HepG2 (cell line): ENCODE results near the gene CTU1. TPM values are rescaled to one million over a fixed set of nuclear protein-coding genes. Genes with fewer than 3 reads are reported as not detected.

Experiments used
- ATAC-seq: fragments of 200-7000 bp; cut with Tn5 transposase; 3 replicates; pipeline ENCODE4 v1.9.1; 2020; ENCODE audit warnings: mild to moderate bottlenecking, moderate library complexity
- Bru-seq: library from RNA; stranded (reverse); fragments of 400-500 nt; gene quantifications from one replicate; lab custom pipeline; 2021; lab: Mats Ljungman, UMichigan
- BruChase-seq, 2 experiments: library from RNA; stranded (reverse); fragments of 400-500 nt; gene quantifications; one replicate each; lab custom pipeline; 2021; lab: Mats Ljungman, UMichigan
- BruUV-seq: library from RNA; stranded (reverse); fragments of 400-500 nt; replicated peaks from 2 replicates; lab custom pipeline; 2021; lab: Mats Ljungman, UMichigan
- CTCF ChIA-PET: fragments of 300-600 bp; formaldehyde crosslinking; extraction: SDS; loops from one replicate; lab custom pipeline; 2021; ENCODE audit warnings: low total read pairs, inconsistent platforms, low intra/inter-chr PET ratio; lab: Yijun Ruan, JAX
- POLR2A ChIA-PET: fragments of 350-600 bp; sonication (Branson Sonifier 250); formaldehyde crosslinking; loops from one replicate; lab custom pipeline; 2020; ENCODE audit warnings: antibody characterized with exemption, inconsistent platforms; lab: Yijun Ruan, JAX
- DNase-seq: peaks from one replicate; pipeline ENCODE4 v3.0.0-alpha.2; 2015; ENCODE audit warnings: low spot score
- FAIRE-seq: peaks from 3 replicates; lab custom pipeline; 2011; peaks lifted over from hg19 to GRCh38; lab: Jason Lieb, UNC
- H2AFZ ChIP-seq: one replicate; pipeline ENCODE4 v1.6.1; 2011; ENCODE audit warnings: low read length, inconsistent platforms
- H3K27ac ChIP-seq: fragments of 300-600 bp; 3 replicates; pipeline ENCODE4 v1.8.0; 2011; ENCODE audit warnings: mixed run types, mild to moderate bottlenecking, mixed read lengths, low read length, inconsistent platforms; ENCODE audit not compliant: insufficient read depth; ENCODE audit errors: extremely low read length
- H3K27me3 ChIP-seq, 2 experiments: fragments of 200-600 bp in 1 of 2; 2 replicates in 1 of 2; 3 replicates in 1 of 2; pipeline versions ENCODE4 v1.6.0 to v1.8.0; 2011; ENCODE audit warnings: low read length in 2 of 2, mild to moderate bottlenecking in 2 of 2, moderate library complexity in 2 of 2, inconsistent platforms in 1 of 2; ENCODE audit not compliant: insufficient read depth in 2 of 2, control insufficient read depth in 1 of 2
- H3K36me3 ChIP-seq, 2 experiments: fragments of 200-600 bp in 1 of 2; replicated peaks in 1 of 2; 2 replicates in 1 of 2; 3 replicates in 1 of 2; pipeline versions ENCODE4 v1.5.1 to v1.8.0; 2011; ENCODE audit warnings: low read length in 2 of 2, inconsistent platforms in 1 of 2; ENCODE audit not compliant: insufficient read depth in 2 of 2, control insufficient read depth in 1 of 2
- H3K4me1 ChIP-seq: 2 replicates; pipeline ENCODE4 v1.5.1; 2012; ENCODE audit warnings: low read length, inconsistent platforms; ENCODE audit not compliant: insufficient read depth
- H3K4me2 ChIP-seq: 2 replicates; pipeline ENCODE4 v1.6.0; 2011; ENCODE audit warnings: low read depth, low read length, inconsistent platforms
- H3K4me3 ChIP-seq, 3 experiments: fragments of 200-600 bp in 1 of 3; sonication (generic), shearing (Covaris generic) in 1 of 3; replicated peaks in 1 of 3; 2 replicates each; pipeline ENCODE4 v1.5.1; 2011 to 2016; ENCODE audit warnings: low read length in 3 of 3, inconsistent platforms in 2 of 3, low read depth in 2 of 3, mild to moderate bottlenecking in 2 of 3, control low read depth in 1 of 3, mixed read lengths in 1 of 3; ENCODE audit not compliant: insufficient read depth in 1 of 3
- H3K79me2 ChIP-seq: one replicate; pipeline ENCODE4 v1.6.1; 2011; ENCODE audit warnings: low read length, inconsistent platforms; ENCODE audit not compliant: insufficient read depth
- H3K9ac ChIP-seq: 2 replicates; pipeline ENCODE4 v1.6.0; 2011; ENCODE audit warnings: mild to moderate bottlenecking, low read depth, low read length, inconsistent platforms; ENCODE audit not compliant: insufficient read depth
- H3K9me3 ChIP-seq: 2 replicates; pipeline ENCODE4 v1.5.1; 2012; ENCODE audit warnings: mild to moderate bottlenecking, low read length
- H4K20me1 ChIP-seq: 2 replicates; pipeline ENCODE4 v1.6.0; 2011; ENCODE audit warnings: inconsistent platforms, mild to moderate bottlenecking, low read length, moderate library complexity; ENCODE audit not compliant: insufficient read depth
- CENPT ChIP-seq: sonication (generic); formaldehyde crosslinking; IDR thresholded peaks from 2 replicates; pipeline ENCODE4 v1.8.0; 2022; ENCODE audit warnings: low read depth, mild to moderate bottlenecking, moderate library complexity, missing genetic modification reagents
- FOXA3 ChIP-seq: IDR thresholded peaks from 2 replicates; pipeline ENCODE4 v1.6.1; 2016; ENCODE audit warnings: missing genetic modification reagents, missing compliant biosample characterization
- MAF1 ChIP-seq: sonication (generic); formaldehyde crosslinking; IDR thresholded peaks from 2 replicates; pipeline ENCODE4 v1.5.0; 2020; ENCODE audit warnings: missing genetic modification reagents, borderline replicate concordance
- PHF8 ChIP-seq: sonication (generic); formaldehyde crosslinking; IDR thresholded peaks from 2 replicates; pipeline ENCODE4 v1.5.0; 2020; ENCODE audit warnings: missing genetic modification reagents
- REL ChIP-seq: sonication (generic); formaldehyde crosslinking; conservative IDR thresholded peaks from 2 replicates; pipeline ENCODE4 v1.8.0; 2022; ENCODE audit warnings: mild to moderate bottlenecking, missing genetic modification reagents, moderate library complexity
- SRY ChIP-seq: sonication (generic); formaldehyde crosslinking; IDR thresholded peaks from 2 replicates; pipeline ENCODE4 v1.8.0; 2022; ENCODE audit warnings: mild to moderate bottlenecking, missing genetic modification reagents
- ZNF510 ChIP-seq: sonication (generic); formaldehyde crosslinking; IDR thresholded peaks from 2 replicates; pipeline ENCODE4 v1.4.0; 2020; ENCODE audit warnings: low read depth, mild to moderate bottlenecking, missing genetic modification reagents
- WGBS: methylation state at CpG from one replicate; pipeline ENCODE4 v1.1.6; 2017; ENCODE audit warnings: low lambda C conversion rate; 5-methylcytosine and 5-hydroxymethylcytosine counted together
- in situ Hi-C: cut with HindIII; loops from 2 replicates; pipeline ENCODE4 v1.10.0; 2017; ENCODE audit warnings: low pct_unique_long_range_greater_than_20kb; ENCODE audit not compliant: extremely low pct_ligation_motif_present
- intact Hi-C: fragments of 100-400 bp; cut with micrococcal nuclease; formaldehyde crosslinking; loops from one replicate; pipeline ENCODE4 v1.10.0; 2022; ENCODE audit not compliant: unreplicated experiment
- long read RNA-seq, 2 experiments: library from RNA in 1 of 2; library from polyadenylated mRNA in 1 of 2; stranded (forward) in 1 of 2; unstranded in 1 of 2; transcript quantifications; one replicate each; pipeline ENCODE4 v2.0.0, GENCODE V29; 2019 to 2022
- polyA minus RNA-seq, 3 experiments: library from RNA; depleted of rRNA, polyadenylated mRNA; stranded (reverse); fragments of >200 nt; gene quantifications; 2 replicates each; pipeline ENCODE4 v1.2.3, GENCODE V29; 2011; ENCODE audit warnings: low replicate concordance in 1 of 3
- polyA plus RNA-seq, 8 experiments: library from polyadenylated mRNA; depleted of rRNA in 3 of 8; stranded (reverse) in 7 of 8; unstranded in 1 of 8; fragments of >200 nt; fragmentation: Illumina TruSeq in 4 of 8; extraction: Trizol in 4 of 8; gene quantifications; 2 replicates each; pipeline versions ENCODE4 v1.2.1 to v1.2.3, GENCODE V29; 2011 to 2016; ENCODE audit warnings: low read depth in 4 of 8, missing spikeins in 1 of 8, mixed read lengths in 1 of 8; ENCODE audit not compliant: insufficient read depth in 1 of 8
- total RNA-seq, 5 experiments: library from RNA; depleted of rRNA; stranded (reverse); fragments of >200 nt; fragmentation: Illumina TruSeq; extraction: Trizol; gene quantifications; 2 replicates each; pipeline ENCODE4 v1.2.3, GENCODE V29; 2016; ENCODE audit warnings: low read depth in 1 of 5
- TF ChIP-seq, protein P1 (sequence below): sonication (generic); formaldehyde crosslinking; IDR thresholded peaks from 2 replicates; pipeline ENCODE4 v1.5.0; 2020; ENCODE audit warnings: missing genetic modification reagents
- TF ChIP-seq, protein P2 (sequence below): sonication (generic); formaldehyde crosslinking; IDR thresholded peaks from 2 replicates; pipeline ENCODE4 v1.4.0; 2020; ENCODE audit warnings: mild to moderate bottlenecking, missing genetic modification reagents
- TF ChIP-seq, protein P3 (sequence below): sonication (generic); formaldehyde crosslinking; IDR thresholded peaks from 2 replicates; pipeline ENCODE4 v1.4.0; 2020; ENCODE audit warnings: missing genetic modification reagents
- TF ChIP-seq, protein P4 (sequence below): sonication (generic); formaldehyde crosslinking; IDR thresholded peaks from 2 replicates; pipeline ENCODE4 v1.5.1; 2020; ENCODE audit warnings: missing genetic modification reagents, mild to moderate bottlenecking, borderline replicate concordance

The CTU1 gene
- 1.9 and 2.9 TPM in 2 replicates for total RNA-seq (2016; rRNA removed; fragmentation: Illumina TruSeq; extraction: Trizol)
- total RNA-seq (2016; cell fraction: cytosol; rRNA removed; fragmentation: Illumina TruSeq; extraction: Trizol; ENCODE audit: low read depth): 0.71 and 1.1 TPM in 2 replicates
- total RNA-seq (2016; cell fraction: insoluble cytoplasmic fraction; rRNA removed; fragmentation: Illumina TruSeq; extraction: Trizol): 1.9 and 2.5 TPM in 2 replicates
- total RNA-seq (2016; cell fraction: membrane; rRNA removed; fragmentation: Illumina TruSeq; extraction: Trizol): 0.90 and 1.3 TPM in 2 replicates
- 1.1 and 1.2 TPM in 2 replicates for total RNA-seq (2016; cell fraction: nucleus; rRNA removed; fragmentation: Illumina TruSeq; extraction: Trizol)
- polyA plus RNA-seq (2011; rRNA removed): 1.9 and 2.5 TPM in 2 replicates
- 2.2 and 4.4 TPM in 2 replicates for polyA plus RNA-seq (2011; cell fraction: cytosol; rRNA removed)
- polyA plus RNA-seq (2011; cell fraction: nucleus; rRNA removed): 3.9 and 5.1 TPM in 2 replicates
- polyA plus RNA-seq (2012): 1.4 and 1.7 TPM in 2 replicates
- polyA plus RNA-seq (2016; cell fraction: cytosol; fragmentation: Illumina TruSeq; extraction: Trizol; ENCODE audit: low read depth): 0.35 and 0.53 TPM in 2 replicates
- polyA plus RNA-seq (2016; cell fraction: insoluble cytoplasmic fraction; fragmentation: Illumina TruSeq; extraction: Trizol; ENCODE audit: low read depth): 1.9 and 2.1 TPM in 2 replicates
- 0.50 and 0.55 TPM in 2 replicates for polyA plus RNA-seq (2016; cell fraction: membrane; fragmentation: Illumina TruSeq; extraction: Trizol; ENCODE audit: low read depth)
- polyA plus RNA-seq (2016; cell fraction: nucleus; fragmentation: Illumina TruSeq; extraction: Trizol; ENCODE audit: insufficient read depth, low read depth): 1.6 and 2.2 TPM in 2 replicates
- 3.8 and 8.1 TPM in 2 replicates for polyA minus RNA-seq (2011; rRNA and poly(A)+ RNA removed; ENCODE audit: low replicate concordance)
- 3.1 and 3.4 TPM in 2 replicates for polyA minus RNA-seq (2011; cell fraction: cytosol; rRNA and poly(A)+ RNA removed)
- polyA minus RNA-seq (2011; cell fraction: nucleus; rRNA and poly(A)+ RNA removed): 2.7 and 3.6 TPM in 2 replicates
- percentile 60 among the genes with signal in this experiment for Bru-seq, nascent RNA
- percentile 58 among the genes with signal in this experiment for BruChase-seq, experiment 1, labeled RNA remaining after a 6-hour chase
- BruChase-seq, experiment 2, labeled RNA remaining after a 2-hour chase: percentile 59 among the genes with signal in this experiment
- long read RNA-seq, experiment 1, partial matches to known transcripts: 1 of 1 reads
- long read RNA-seq, experiment 1, other reads (novel, unspliced or antisense): 0 of 1 reads
- long read RNA-seq, experiment 2, transcript CTU1-201 (3 exons, 2,087 nt): major isoform, 36 of 64 reads
- long read RNA-seq, experiment 2, partial matches to known transcripts: 22 of 64 reads
- long read RNA-seq, experiment 2, other reads (novel, unspliced or antisense): 6 of 64 reads

DNA sequence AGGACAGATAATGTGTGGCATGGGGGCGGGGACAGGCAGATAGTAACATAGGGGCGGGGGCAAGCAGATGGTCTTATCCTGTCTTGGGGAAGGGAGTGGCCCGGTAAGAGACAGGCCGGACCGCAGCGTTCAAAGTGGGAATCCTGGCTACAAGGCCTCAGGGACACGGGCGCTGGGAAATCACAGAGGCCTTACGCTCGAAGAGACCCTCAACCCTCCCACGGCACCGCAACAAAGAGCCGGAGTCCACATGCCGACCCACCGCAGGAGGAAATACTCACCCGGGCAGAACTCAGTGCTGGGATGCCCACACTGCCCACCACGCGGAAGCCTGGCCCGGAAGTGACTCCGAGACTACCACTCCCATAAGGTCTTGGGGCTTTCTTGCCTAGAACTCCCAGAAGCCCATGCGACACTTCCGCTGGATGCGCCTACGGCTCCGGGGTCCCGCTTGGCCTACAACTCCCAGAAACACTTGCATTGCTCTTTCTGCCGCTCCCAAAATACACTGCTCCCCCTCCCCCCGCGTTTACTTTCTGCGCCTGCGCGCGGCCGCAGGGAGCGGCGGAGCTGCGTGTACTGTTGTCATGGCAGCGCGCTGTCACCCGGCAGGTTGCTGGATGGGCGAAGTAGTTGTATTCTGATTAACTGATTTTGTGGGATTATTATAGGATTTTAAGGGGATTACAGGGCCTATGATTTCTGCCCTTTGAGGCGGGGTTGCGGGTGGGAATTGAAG is at the start of gene CTU1:
CTU1 (minus strand) TSS at position 344 of the 739 bp plus-strand sequence. CDS start 3,840 bp downstream, outside the sequence.
- POLR2A ChIA-PET: no interaction called here
- Histone ChIP-seq H2AFZ (no peak within 1 kb of the TSS), H3K27me3 (peaks cover 0 to 9% of the 10 kb centered on the region in 2 experiments; a peak in 1 of 5 replicates)
- 0 out of 2 replicates have a peak, but pooled peaks have one; percentile 11 for TF ChIP-seq MAF1 (CRISPR knock-in tag)
- TF ChIP-seq, protein P1, sequence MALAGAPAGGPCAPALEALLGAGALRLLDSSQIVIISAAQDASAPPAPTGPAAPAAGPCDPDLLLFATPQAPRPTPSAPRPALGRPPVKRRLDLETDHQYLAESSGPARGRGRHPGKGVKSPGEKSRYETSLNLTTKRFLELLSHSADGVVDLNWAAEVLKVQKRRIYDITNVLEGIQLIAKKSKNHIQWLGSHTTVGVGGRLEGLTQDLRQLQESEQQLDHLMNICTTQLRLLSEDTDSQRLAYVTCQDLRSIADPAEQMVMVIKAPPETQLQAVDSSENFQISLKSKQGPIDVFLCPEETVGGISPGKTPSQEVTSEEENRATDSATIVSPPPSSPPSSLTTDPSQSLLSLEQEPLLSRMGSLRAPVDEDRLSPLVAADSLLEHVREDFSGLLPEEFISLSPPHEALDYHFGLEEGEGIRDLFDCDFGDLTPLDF (CRISPR knock-in tag): peak; percentile 41; the same call in 1 of the 2 replicates
- no peak for TF ChIP-seq CENPT (CRISPR knock-in tag)
- TF ChIP-seq, protein P2, sequence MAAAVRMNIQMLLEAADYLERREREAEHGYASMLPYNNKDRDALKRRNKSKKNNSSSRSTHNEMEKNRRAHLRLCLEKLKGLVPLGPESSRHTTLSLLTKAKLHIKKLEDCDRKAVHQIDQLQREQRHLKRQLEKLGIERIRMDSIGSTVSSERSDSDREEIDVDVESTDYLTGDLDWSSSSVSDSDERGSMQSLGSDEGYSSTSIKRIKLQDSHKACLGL (CRISPR knock-in tag): peak; percentile 37; the same call in 1 of the 2 replicates
- peak; percentile 35; the same call in 1 of the 2 replicates for TF ChIP-seq SRY (CRISPR knock-in tag)
- TF ChIP-seq, protein P3, sequence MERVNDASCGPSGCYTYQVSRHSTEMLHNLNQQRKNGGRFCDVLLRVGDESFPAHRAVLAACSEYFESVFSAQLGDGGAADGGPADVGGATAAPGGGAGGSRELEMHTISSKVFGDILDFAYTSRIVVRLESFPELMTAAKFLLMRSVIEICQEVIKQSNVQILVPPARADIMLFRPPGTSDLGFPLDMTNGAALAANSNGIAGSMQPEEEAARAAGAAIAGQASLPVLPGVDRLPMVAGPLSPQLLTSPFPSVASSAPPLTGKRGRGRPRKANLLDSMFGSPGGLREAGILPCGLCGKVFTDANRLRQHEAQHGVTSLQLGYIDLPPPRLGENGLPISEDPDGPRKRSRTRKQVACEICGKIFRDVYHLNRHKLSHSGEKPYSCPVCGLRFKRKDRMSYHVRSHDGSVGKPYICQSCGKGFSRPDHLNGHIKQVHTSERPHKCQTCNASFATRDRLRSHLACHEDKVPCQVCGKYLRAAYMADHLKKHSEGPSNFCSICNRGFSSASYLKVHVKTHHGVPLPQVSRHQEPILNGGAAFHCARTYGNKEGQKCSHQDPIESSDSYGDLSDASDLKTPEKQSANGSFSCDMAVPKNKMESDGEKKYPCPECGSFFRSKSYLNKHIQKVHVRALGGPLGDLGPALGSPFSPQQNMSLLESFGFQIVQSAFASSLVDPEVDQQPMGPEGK (CRISPR knock-in tag): peak; percentile 31; the same call in 1 of the 2 replicates
- no peak for TF ChIP-seq REL (CRISPR knock-in tag)
- TF ChIP-seq PHF8 (CRISPR knock-in tag): peak; percentile 83
- TF ChIP-seq FOXA3 (CRISPR knock-in tag): 0 out of 2 replicates have a peak, but pooled peaks have one; percentile 22
- no peak for TF ChIP-seq ZNF510 (CRISPR knock-in tag)
- TF ChIP-seq, protein P4, sequence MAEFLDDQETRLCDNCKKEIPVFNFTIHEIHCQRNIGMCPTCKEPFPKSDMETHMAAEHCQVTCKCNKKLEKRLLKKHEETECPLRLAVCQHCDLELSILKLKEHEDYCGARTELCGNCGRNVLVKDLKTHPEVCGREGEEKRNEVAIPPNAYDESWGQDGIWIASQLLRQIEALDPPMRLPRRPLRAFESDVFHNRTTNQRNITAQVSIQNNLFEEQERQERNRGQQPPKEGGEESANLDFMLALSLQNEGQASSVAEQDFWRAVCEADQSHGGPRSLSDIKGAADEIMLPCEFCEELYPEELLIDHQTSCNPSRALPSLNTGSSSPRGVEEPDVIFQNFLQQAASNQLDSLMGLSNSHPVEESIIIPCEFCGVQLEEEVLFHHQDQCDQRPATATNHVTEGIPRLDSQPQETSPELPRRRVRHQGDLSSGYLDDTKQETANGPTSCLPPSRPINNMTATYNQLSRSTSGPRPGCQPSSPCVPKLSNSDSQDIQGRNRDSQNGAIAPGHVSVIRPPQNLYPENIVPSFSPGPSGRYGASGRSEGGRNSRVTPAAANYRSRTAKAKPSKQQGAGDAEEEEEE (CRISPR knock-in tag): no peak

More for the DNA sequence above, at the start of gene CTU1:
- peaks cover 15% of the 10 kb centered on the region for H3K4me1 ChIP-seq
- DNase-seq: peak; percentile 98
- H4K20me1 ChIP-seq: no peaks in the 10 kb centered on the region
- H3K79me2 ChIP-seq: peaks cover 3% of the 10 kb centered on the region
- peak within 1 kb of the TSS; percentile 92 for H3K4me2 ChIP-seq
- H3K9me3 ChIP-seq: no peaks in the 10 kb centered on the region
- H3K9ac ChIP-seq: peak within 1 kb of the TSS; percentile 76
- H3K36me3 ChIP-seq: peaks cover 0 to 2% of the 10 kb centered on the region in 2 experiments; a peak in 1 of 5 replicates
- intact Hi-C loops (loop anchor here (10.0 kb wide), 1 partner anchor 173 kb away; no protein-coding TSS in a partner anchor), in situ Hi-C loops (no loop called here)
- peak; percentile 98 for ATAC-seq
- peak; percentile 98 for FAIRE-seq
- H3K27ac ChIP-seq: peak within 1 kb of the TSS; percentile 52
- H3K4me3 ChIP-seq: peak within 1 kb of the TSS; percentile 66 to 91 (median 90)
- 0% methylated on average over 21 of the region's 43 CpGs for WGBS
- BruUV-seq: no TSS peak
- CTCF ChIA-PET: no interaction called here
